DMS53 (cell line): ENCODE measurements around the gene MYO9B.
"Not testable (repeated sequence)": the region's sequence is repeated elsewhere in the genome, so short reads cannot be mapped to it uniquely, and the experiment has no call there.

Source experiments
- DNase-seq: peaks from one replicate; lab custom pipeline; 2025; lab: John Stamatoyannopoulos, UW

MYO9B gene

GRCh38 chr19:17116996-17117702 lies 41.6 kb downstream of the MYO9B start:
- DNase-seq = no peak

- DNase-seq = no peak
These were observed 43.4 kb downstream of the MYO9B start for GRCh38 chr19:17118957-17119356.

- DNase-seq = no peak
These were observed 46.2 kb downstream of the MYO9B start for GRCh38 chr19:17121736-17122293.

- DNase-seq = no peak
These were observed 47.5 kb downstream of the MYO9B start for GRCh38 chr19:17123041-17123440.

GRCh38 chr19:17124025-17124424 lies 48.4 kb downstream of the MYO9B start:
- DNase-seq = no peak

GRCh38 chr19:17125062-17125727 lies 49.6 kb downstream of the MYO9B start:
- DNase-seq = no peak

GRCh38 chr19:17125728-17126677 lies 50.4 kb downstream of the MYO9B start:
- no peak for DNase-seq

- no peak for DNase-seq
These were observed 52.1 kb downstream of the MYO9B start for GRCh38 chr19:17127671-17128070.

GRCh38 chr19:17128403-17128802 lies 52.8 kb downstream of the MYO9B start:
- DNase-seq = no peak

- no peak for DNase-seq
These were observed 53.2 kb downstream of the MYO9B start for GRCh38 chr19:17128820-17129219.

- no peak for DNase-seq
These were observed 53.8 kb downstream of the MYO9B start for GRCh38 chr19:17129377-17129776.

- no peak for DNase-seq
These were observed 59.6 kb downstream of the MYO9B start for GRCh38 chr19:17135001-17135853.

- DNase-seq = no peak
These were observed 60.4 kb downstream of the MYO9B start for GRCh38 chr19:17136021-17136420.

GRCh38 chr19:17136617-17137016 lies 61.0 kb downstream of the MYO9B start:
- DNase-seq = no peak

GRCh38 chr19:17137417-17137816 lies 61.8 kb downstream of the MYO9B start:
- DNase-seq = no peak

GRCh38 chr19:17138052-17138846 lies 62.7 kb downstream of the MYO9B start:
- DNase-seq = not testable (repeated sequence)

GRCh38 chr19:17138937-17139598 lies 63.5 kb downstream of the MYO9B start:
- no peak for DNase-seq

GRCh38 chr19:17144771-17145170 lies 69.2 kb downstream of the MYO9B start:
- DNase-seq = not testable (repeated sequence)

- DNase-seq = no peak
These were observed 70.2 kb downstream of the MYO9B start for GRCh38 chr19:17145546-17146497.
